ENCODE data around the gene JARID2. TPM values are rescaled to one million over a fixed set of nuclear protein-coding genes. Genes with fewer than 3 reads are reported as not detected.

JARID2 gene
- total and polyA plus RNA-seq, 2 of the 8 experiments (the other 6 are each of a cell fraction or from before 2014, with no cell fraction given) = 60.1 to 239 TPM

GRCh38 chr6:15500901-15501825 lies 255.3 kb downstream of the JARID2 start:
- H3K23ac ChIP-seq (ENCODE audit: insufficient read length) = no peak overlapping the region
- no peak overlapping the region for H2BK120ac ChIP-seq (replicated peaks; ENCODE audit: low read depth, low read length)
- H3K4me2 ChIP-seq (ENCODE audit: insufficient read depth in 1 of 2, low read depth in 2 of 2, low read length in 2 of 2) = no peak overlapping the region
- no peak overlapping the region for H3K18ac ChIP-seq (ENCODE audit: extremely low read depth, low read length)
- H4K91ac ChIP-seq (replicated peaks; ENCODE audit: insufficient read length, low read length) = no peak overlapping the region
- H2AK5ac ChIP-seq (ENCODE audit: low read depth, low read length) = no peak overlapping the region
- peak overlapping the region; percentile 30; the same call in 1 of the 2 replicates for H2BK5ac ChIP-seq (ENCODE audit: low read depth, low read length)
- peaks cover 0 to 6% (median 0%) of the 10 kb centered on the region in 4 experiments; a peak in 1 of 7 replicates for H3K4me1 ChIP-seq (replicated peaks in 1 of 4; ENCODE audit: control insufficient read depth in 3 of 4, insufficient read depth in 4 of 4, low read length in 3 of 4)
- ChIA-PET POLR2A (ENCODE audit: partially characterized antibody) (interaction anchor here (0.7 to 1.5 kb wide), 2 partner anchors 12 to 613 kb away, joined by 3 to 4 read pairs; no protein-coding TSS in a partner anchor), CTCF (ENCODE audit: partially characterized antibody) (interaction anchor here (1.0 to 1.9 kb wide), 3 partner anchors 11 to 16 kb away, joined by 3 to 7 read pairs (median 5); no protein-coding TSS in a partner anchor)
- H3K79me1 ChIP-seq (ENCODE audit: low read depth, low read length) = peaks cover 25% of the 10 kb centered on the region
- no peak overlapping the region for H3K4me3 ChIP-seq (ENCODE audit: extremely low read depth in 1 of 4, insufficient read depth in 2 of 4, low read depth in 3 of 4, low read length in 4 of 4)
- peak overlapping the region; percentile 20 for H4K8ac ChIP-seq (ENCODE audit: extremely low read depth, insufficient read depth, low read length)
- peaks cover 45 to 49% of the 10 kb centered on the region in 2 experiments for H4K20me1 ChIP-seq (replicated peaks in 1 of 2; ENCODE audit: control insufficient read depth in 1 of 2, insufficient read depth in 2 of 2, low read length in 2 of 2)
- H3K36me3 ChIP-seq (ENCODE audit: control insufficient read depth in 2 of 4, insufficient read depth in 4 of 4, low read length in 3 of 4) = peaks cover 53 to 96% (median 77%) of the 10 kb centered on the region in 4 experiments
- no peak overlapping the region for H2BK12ac ChIP-seq (ENCODE audit: low read depth, low read length)
- H4K5ac ChIP-seq (ENCODE audit: insufficient read length, low read depth, low read length) = no peak overlapping the region
- no peak overlapping the region for H3K9ac ChIP-seq (replicated peaks in 1 of 4; ENCODE audit: extremely low read depth in 1 of 4, low read depth in 3 of 4, low read length in 3 of 4)
- H2AFZ ChIP-seq (ENCODE audit: low read length) = no peak overlapping the region
- H3K56ac ChIP-seq (replicated peaks; ENCODE audit: insufficient read length, low read depth, low read length) = no peak overlapping the region
- H3K4ac ChIP-seq (replicated peaks; ENCODE audit: insufficient read length, low read depth, low read length) = no peak overlapping the region
- H3K14ac ChIP-seq (ENCODE audit: insufficient read length) = no peak overlapping the region
- H2BK20ac ChIP-seq (ENCODE audit: low read length) = no peak overlapping the region
- no peak overlapping the region for H3K27ac ChIP-seq (ENCODE audit: low read depth, low read length)
- H3K79me2 ChIP-seq (ENCODE audit: control insufficient read depth in 1 of 2, insufficient read depth in 2 of 2, low read length in 2 of 2) = peaks cover 0 to 98% of the 10 kb centered on the region in 2 experiments; a peak in 3 of 4 replicates
- H3K23me2 ChIP-seq (ENCODE audit: low read depth, low read length) = no peaks in the 10 kb centered on the region
- H2BK15ac ChIP-seq (ENCODE audit: low read length) = no peak overlapping the region
- DNase-seq (ENCODE audit: low read depth in 1 of 2, low spot score in 2 of 2) = no peak
- no peak for FAIRE-seq
- H3K9me3 ChIP-seq (ENCODE audit: insufficient read depth in 2 of 2, low read depth in 1 of 2, low read length in 1 of 2) = no peaks in the 10 kb centered on the region; a peak in 1 of 4 replicates
- 90% methylated on average over 38 of the region's 38 CpGs; no CpG with 5 or more reads in 1 of the 2 experiments for WGBS, 2 experiments (ENCODE audit: extremely low coverage in 1 of 2, insufficient coverage in 1 of 2, insufficient read length in 1 of 2, insufficient replicate concordance in 2 of 2, low coverage in 1 of 2, low lambda C conversion rate in 2 of 2, missing lambda C conversion rate in 1 of 2)
- no peaks in the 10 kb centered on the region; a peak in 2 of 7 replicates for H3K27me3 ChIP-seq (replicated peaks in 1 of 4; ENCODE audit: control insufficient read depth in 3 of 4, extremely low read depth in 1 of 4, insufficient read depth in 3 of 4, low read length in 3 of 4)
- TF ChIP-seq TCF12 (IDR thresholded peaks at IDR 0.05; ENCODE audit: low read depth, low read length) = no peak
- TF ChIP-seq KDM4A (IDR thresholded peaks at IDR 0.05; ENCODE audit: low read depth, low read length, severe bottlenecking) = no peak
- peak in 1 of 2 experiments; percentile 51; a peak in 1 of 3 replicates for TF ChIP-seq POLR2A (IDR thresholded peaks at IDR 0.05; ENCODE audit: control extremely low read depth in 1 of 2, low read depth in 2 of 2, low read length in 2 of 2)
- TF ChIP-seq ATF2 (IDR thresholded peaks at IDR 0.05; ENCODE audit: low read length) = no peak
- TF ChIP-seq KDM5A (IDR thresholded peaks at IDR 0.05; ENCODE audit: low read length) = no peak
- no peak for TF ChIP-seq USF2 (IDR thresholded peaks at IDR 0.05; ENCODE audit: low read length)
- TF ChIP-seq JUND (IDR thresholded peaks at IDR 0.05; ENCODE audit: low read length) = no peak
- no peak for TF ChIP-seq BRCA1 (IDR thresholded peaks at IDR 0.05; ENCODE audit: low read depth, low read length)
